MCF 10A (cell line): ENCODE results near the gene RFX1. TPM values are rescaled to one million over a fixed set of nuclear protein-coding genes. Genes with fewer than 3 reads are reported as not detected.

Experiments used
- BruUV-seq: library from RNA; stranded (reverse); fragments of 400-500 nt; replicated peaks from 2 replicates; lab custom pipeline; 2021; lab: Mats Ljungman, UMichigan
- CTCF ChIA-PET: fragments of 300-600 bp; sonication (Branson Sonifier 250); formaldehyde crosslinking; extraction: SDS; loops from one replicate; lab custom pipeline; 2021; ENCODE audit warnings: antibody characterized with exemption, inconsistent platforms; lab: Yijun Ruan, JAX
- POLR2A ChIA-PET: fragments of 300-600, 350-650 bp; sonication (Branson Sonifier 250); formaldehyde crosslinking; extraction: SDS; loops from one replicate; lab custom pipeline; 2020; ENCODE audit warnings: antibody characterized with exemption, inconsistent platforms; lab: Yijun Ruan, JAX
- DNase-seq: peaks from one replicate; pipeline ENCODE4 v3.0.0-alpha.2; 2018; ENCODE audit not compliant: unreplicated experiment
- H3K27ac Mint-ChIP-seq: one replicate; pipeline ENCODE4 v1.8.0; 2022; ENCODE audit warnings: mild to moderate bottlenecking, low read depth, mixed read lengths; ENCODE audit not compliant: unreplicated experiment
- H3K27me3 Mint-ChIP-seq: one replicate; pipeline ENCODE4 v1.8.0; 2022; ENCODE audit warnings: mixed read lengths; ENCODE audit not compliant: insufficient read depth, unreplicated experiment
- H3K36me3 Mint-ChIP-seq: one replicate; pipeline ENCODE4 v1.8.0; 2022; ENCODE audit warnings: mild to moderate bottlenecking, moderate library complexity, mixed read lengths; ENCODE audit not compliant: insufficient read depth, unreplicated experiment
- H3K4me1 Mint-ChIP-seq: one replicate; pipeline ENCODE4 v1.8.0; 2022; ENCODE audit warnings: mixed read lengths; ENCODE audit not compliant: insufficient read depth, unreplicated experiment
- H3K4me3 Mint-ChIP-seq: one replicate; pipeline ENCODE4 v1.8.0; 2022; ENCODE audit warnings: mild to moderate bottlenecking, moderate library complexity, mixed read lengths; ENCODE audit not compliant: unreplicated experiment
- H3K9me3 Mint-ChIP-seq: one replicate; pipeline ENCODE4 v1.8.0; 2022; ENCODE audit warnings: mixed read lengths; ENCODE audit not compliant: unreplicated experiment
- CTCF ChIP-seq: fragments of 200-600 bp; IDR thresholded peaks from one replicate; pipeline ENCODE4 v1.8.0; 2022; ENCODE audit warnings: antibody characterized with exemption, mild to moderate bottlenecking; ENCODE audit not compliant: unreplicated experiment
- intact Hi-C: fragments of 100-400 bp; cut with micrococcal nuclease; formaldehyde crosslinking; loops from 2 replicates; pipeline ENCODE4 v1.14.1; 2022
- total RNA-seq: library from RNA; stranded (reverse); gene quantifications from 2 replicates; pipeline ENCODE4 v1.2.3, GENCODE V29; 2022

The RFX1 gene
- total RNA-seq, 1 experiment from 2014 or later = 16.8 TPM

GRCh38 chr19:13952154-13952930, 53.8 kb downstream of the RFX1 start, which contains the start of gene DCAF15:
Gene DCAF15 (plus strand): TSS chr19:13952509. CDS start chr19:13952513, 4 bp downstream.
- BruUV-seq = no TSS peak

GRCh38 chr19:13951799-13952153, 54.3 kb downstream of the RFX1 start:
- POLR2A ChIA-PET = interaction anchor here (0.8 to 2.7 kb wide), 5 partner anchors 13 to 131 kb away, joined by 3 to 12 read pairs (median 3); partner anchors contain the start of gene RFX1
- H3K27ac Mint-ChIP-seq = peak overlapping the region; percentile 63
- CTCF ChIA-PET = interaction anchor here (0.6 to 1.1 kb wide), 4 partner anchors 10 to 919 kb away, joined by 3 to 4 read pairs (median 3); no protein-coding TSS in a partner anchor
- H3K4me1 Mint-ChIP-seq = peaks cover 9% of the 10 kb centered on the region
- intact Hi-C loops = loop anchor here (2.0 kb wide), 1 partner anchor 71 kb away; no protein-coding TSS in a partner anchor
- H3K36me3 Mint-ChIP-seq = peaks cover 15% of the 10 kb centered on the region
- no peaks in the 10 kb centered on the region for H3K27me3 Mint-ChIP-seq
- no peak for TF ChIP-seq CTCF
- H3K9me3 Mint-ChIP-seq = no peaks in the 10 kb centered on the region
- H3K4me3 Mint-ChIP-seq = peak overlapping the region; percentile 89
- BruUV-seq = no TSS peak
- DNase-seq = no peak

More at GRCh38 chr19:13952154-13952930, 53.8 kb downstream of the RFX1 start, which contains the start of gene DCAF15:
- Mint-ChIP-seq H3K9me3 (no peaks in the 10 kb centered on the region), H3K4me3 (peak within 1 kb of the TSS; percentile 89), H3K27me3 (no peaks in the 10 kb centered on the region), H3K27ac (peak within 1 kb of the TSS; percentile 63), H3K4me1 (peaks cover 9% of the 10 kb centered on the region), H3K36me3 (peaks cover 16% of the 10 kb centered on the region)
- ChIA-PET CTCF (interaction anchor here (0.6 to 1.4 kb wide), 10 partner anchors 10 to 919 kb away, joined by 3 to 5 read pairs (median 3); no protein-coding TSS in a partner anchor), POLR2A (interaction anchor here (0.7 to 2.7 kb wide), 8 partner anchors 13 to 130 kb away, joined by 3 to 12 read pairs (median 3); partner anchors contain the start of gene RFX1)
- intact Hi-C loops = loop anchor here (2.0 kb wide), 1 partner anchor 72 kb away; no protein-coding TSS in a partner anchor
- no peak for TF ChIP-seq CTCF
- DNase-seq = peak; percentile 100

GRCh38 chr19:13951043-13951442, 55.1 kb downstream of the RFX1 start:
- Mint-ChIP-seq H3K9me3 (no peaks in the 10 kb centered on the region), H3K4me1 (peaks cover 13% of the 10 kb centered on the region), H3K27ac (no peak overlapping the region), H3K27me3 (no peaks in the 10 kb centered on the region), H3K36me3 (peaks cover 12% of the 10 kb centered on the region), H3K4me3 (no peak overlapping the region)
- POLR2A ChIA-PET = interaction anchor here (0.7 to 2.7 kb wide), 2 partner anchors 71 to 84 kb away, joined by 3 to 11 read pairs; no protein-coding TSS in a partner anchor
- CTCF ChIA-PET = interaction anchor here (0.6 to 1.1 kb wide), 3 partner anchors 48 to 1311 kb away, joined by 3 to 4 read pairs (median 3); no protein-coding TSS in a partner anchor
- DNase-seq = no peak
- intact Hi-C loops = no loop called here
- TF ChIP-seq CTCF = no peak
- BruUV-seq = no TSS peak

GRCh38 chr19:13946414-13946813, 59.7 kb downstream of the RFX1 start:
- no TSS peak for BruUV-seq
- intact Hi-C loops = no loop called here
- Mint-ChIP-seq H3K27me3 (no peaks in the 10 kb centered on the region), H3K9me3 (no peaks in the 10 kb centered on the region), H3K36me3 (no peaks in the 10 kb centered on the region), H3K4me1 (peaks cover 4% of the 10 kb centered on the region), H3K4me3 (no peak overlapping the region), H3K27ac (no peak overlapping the region)
- DNase-seq = peak; percentile 68
- ChIA-PET POLR2A (no interaction called here), CTCF (no interaction called here)
- TF ChIP-seq CTCF = no peak
